ENCODE results near the gene DPY19L3. TPM values are rescaled to one million over a fixed set of nuclear protein-coding genes. Genes with fewer than 3 reads are reported as not detected.

Gene DPY19L3
- total RNA-seq, 4 donors from 2014 or later = 19.4 to 95.7 (median 39.6) TPM

- Histone ChIP-seq H3K4me3 (no peak overlapping the region), H3K27ac (no peak overlapping the region), H3K36me3 (no peaks in the 10 kb centered on the region), H3K9me3 (no peaks in the 10 kb centered on the region), H3K27me3 (no peaks in the 10 kb centered on the region), H3K4me1 (no peaks in the 10 kb centered on the region)
- WGBS, 2 donors = 0 to 19% methylated on average over 1 of the region's 1 CpG
- no peak for DNase-seq (ENCODE audit: low spot score in 2 of 2)
- TF ChIP-seq, protein P1, sequence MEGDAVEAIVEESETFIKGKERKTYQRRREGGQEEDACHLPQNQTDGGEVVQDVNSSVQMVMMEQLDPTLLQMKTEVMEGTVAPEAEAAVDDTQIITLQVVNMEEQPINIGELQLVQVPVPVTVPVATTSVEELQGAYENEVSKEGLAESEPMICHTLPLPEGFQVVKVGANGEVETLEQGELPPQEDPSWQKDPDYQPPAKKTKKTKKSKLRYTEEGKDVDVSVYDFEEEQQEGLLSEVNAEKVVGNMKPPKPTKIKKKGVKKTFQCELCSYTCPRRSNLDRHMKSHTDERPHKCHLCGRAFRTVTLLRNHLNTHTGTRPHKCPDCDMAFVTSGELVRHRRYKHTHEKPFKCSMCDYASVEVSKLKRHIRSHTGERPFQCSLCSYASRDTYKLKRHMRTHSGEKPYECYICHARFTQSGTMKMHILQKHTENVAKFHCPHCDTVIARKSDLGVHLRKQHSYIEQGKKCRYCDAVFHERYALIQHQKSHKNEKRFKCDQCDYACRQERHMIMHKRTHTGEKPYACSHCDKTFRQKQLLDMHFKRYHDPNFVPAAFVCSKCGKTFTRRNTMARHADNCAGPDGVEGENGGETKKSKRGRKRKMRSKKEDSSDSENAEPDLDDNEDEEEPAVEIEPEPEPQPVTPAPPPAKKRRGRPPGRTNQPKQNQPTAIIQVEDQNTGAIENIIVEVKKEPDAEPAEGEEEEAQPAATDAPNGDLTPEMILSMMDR (IDR thresholded peaks at IDR 0.05) = no peak
- TF ChIP-seq POLR2A (IDR thresholded peaks at IDR 0.05) (no peak), EP300 (IDR thresholded peaks at IDR 0.05) (no peak)
These were observed 113.5 kb downstream of the DPY19L3 start for GRCh38 chr19:32519023-32519422.

DNA sequence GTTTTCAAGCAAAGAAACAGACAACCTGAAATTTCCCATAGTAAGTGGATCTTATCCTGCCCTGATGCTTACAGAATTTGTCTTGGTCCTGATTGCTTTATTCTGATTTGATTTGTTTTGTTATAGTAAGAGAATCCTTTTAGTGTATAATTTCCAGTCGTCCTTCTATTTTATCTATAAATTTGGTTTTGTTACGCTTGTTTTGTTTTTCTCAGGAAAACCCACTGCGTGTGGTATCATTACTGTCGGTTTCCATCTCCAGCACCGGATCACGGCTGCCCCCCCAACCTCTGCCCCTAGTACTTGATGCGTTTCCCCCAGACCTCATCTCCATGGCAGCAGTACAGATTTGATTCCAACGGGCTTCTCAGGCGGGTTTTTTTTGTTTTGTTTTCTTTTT lies 117.4 kb downstream of the DPY19L3 start:
- Histone ChIP-seq H3K27me3 (no peaks in the 10 kb centered on the region), H3K36me3 (no peaks in the 10 kb centered on the region), H3K27ac (no peak overlapping the region), H3K4me1 (no peaks in the 10 kb centered on the region), H3K9me3 (no peaks in the 10 kb centered on the region), H3K4me3 (no peak overlapping the region)
- TF ChIP-seq POLR2A (IDR thresholded peaks at IDR 0.05) (no peak), EP300 (IDR thresholded peaks at IDR 0.05) (no peak)
- TF ChIP-seq, protein P1 (IDR thresholded peaks at IDR 0.05) = no peak
- no peak for DNase-seq (ENCODE audit: low spot score in 2 of 2)
- whole genome bisulfite sequencing, 2 donors = 85 to 88% methylated on average over 9 of the region's 9 CpGs

DNA sequence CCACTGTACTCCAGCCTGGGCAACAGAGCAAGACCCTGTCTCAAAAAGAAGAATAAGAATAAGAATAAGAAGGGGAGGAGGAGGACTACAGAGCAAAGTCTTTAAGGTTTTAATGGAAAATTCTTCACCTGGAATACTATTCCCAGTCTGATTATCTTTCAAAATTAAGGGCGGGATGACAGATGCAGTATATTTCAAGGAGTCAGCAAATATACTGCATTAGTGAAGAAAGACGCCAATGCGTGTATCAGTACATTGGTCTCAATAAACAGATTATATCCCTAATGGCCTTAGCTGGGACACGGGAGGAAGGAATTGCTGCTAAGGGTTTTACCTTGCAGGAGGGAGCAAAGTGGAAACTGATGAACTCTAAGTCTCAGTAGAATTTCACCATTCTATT lies 121.3 kb downstream of the DPY19L3 start:
- H3K4me1 ChIP-seq = no peaks in the 10 kb centered on the region
- no peaks in the 10 kb centered on the region for H3K27me3 ChIP-seq
- WGBS, 2 donors = 91 to 94% methylated on average over 4 of the region's 4 CpGs
- no peak overlapping the region for H3K27ac ChIP-seq
- peaks cover 0 to 15% (median 0%) of the 10 kb centered on the region in 4 donors for H3K9me3 ChIP-seq
- TF ChIP-seq EP300 (IDR thresholded peaks at IDR 0.05) (no peak), POLR2A (IDR thresholded peaks at IDR 0.05) (no peak)
- TF ChIP-seq, protein P1 (IDR thresholded peaks at IDR 0.05) = no peak
- H3K36me3 ChIP-seq = no peaks in the 10 kb centered on the region
- no peak overlapping the region for H3K4me3 ChIP-seq
- DNase-seq (ENCODE audit: low spot score in 2 of 2) = no peak

DNA sequence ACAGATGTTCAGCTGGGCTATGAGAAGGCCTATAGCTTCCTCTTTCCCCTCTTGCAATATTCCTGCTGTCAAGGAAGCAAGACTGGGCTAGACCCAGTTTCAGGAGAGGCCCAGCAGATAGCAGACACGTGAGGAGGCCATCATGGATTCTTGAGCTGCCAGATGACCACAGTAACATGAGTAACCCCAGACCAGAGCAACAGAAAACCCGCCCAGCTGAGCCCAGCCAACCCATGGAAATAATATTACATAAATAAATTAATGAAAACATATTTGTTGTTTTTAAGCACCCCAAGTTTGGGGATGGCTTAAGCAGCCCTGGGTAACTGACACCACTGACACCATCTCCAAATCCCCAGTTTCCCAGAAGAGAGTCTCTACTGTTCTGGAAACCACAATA lies 125.2 kb downstream of the DPY19L3 start:
- no peak for DNase-seq (ENCODE audit: low spot score in 2 of 2)
- H3K36me3 ChIP-seq = no peaks in the 10 kb centered on the region
- WGBS, 2 donors = 58 to 77% methylated on average over 2 of the region's 2 CpGs
- TF ChIP-seq, protein P1 (IDR thresholded peaks at IDR 0.05) = no peak
- no peak for TF ChIP-seq POLR2A (IDR thresholded peaks at IDR 0.05)
- TF ChIP-seq EP300 (IDR thresholded peaks at IDR 0.05) = no peak
- no peak overlapping the region for H3K27ac ChIP-seq
- no peaks in the 10 kb centered on the region for H3K27me3 ChIP-seq
- no peaks in the 10 kb centered on the region for H3K4me1 ChIP-seq
- no peak overlapping the region for H3K4me3 ChIP-seq
- peaks cover 0 to 23% (median 0%) of the 10 kb centered on the region in 4 donors for H3K9me3 ChIP-seq

GRCh38 chr19:32532233-32532632 lies 126.7 kb downstream of the DPY19L3 start:
- TF ChIP-seq, protein P1 (IDR thresholded peaks at IDR 0.05) = no peak
- TF ChIP-seq POLR2A (IDR thresholded peaks at IDR 0.05) = no peak
- no peak for TF ChIP-seq EP300 (IDR thresholded peaks at IDR 0.05)
- WGBS, 2 donors = 90 to 98% methylated on average over 3 of the region's 3 CpGs
- Histone ChIP-seq H3K9me3 (peaks cover 0 to 23% (median 0%) of the 10 kb centered on the region in 4 donors), H3K27ac (no peak overlapping the region), H3K4me3 (no peak overlapping the region), H3K36me3 (no peaks in the 10 kb centered on the region), H3K4me1 (no peaks in the 10 kb centered on the region), H3K27me3 (no peaks in the 10 kb centered on the region)
- DNase-seq (ENCODE audit: low spot score in 2 of 2) = no peak

Other genes starting within 250 kb of the DPY19L3 start
- gene ZNF507, start 60.2 kb upstream of the DPY19L3 start, total RNA-seq = 10 to 100 TPM; 28.5 to 35.7 (median 32.1) TPM
- 10 to 100 TPM; 64.9 to 88.5 (median 79.3) TPM for gene PDCD5, start 175.4 kb downstream of the DPY19L3 start, total RNA-seq